Heart right ventricle (tissue), 16 donors: ENCODE measurements around the gene ALOX5AP. TPM values are rescaled to one million over a fixed set of nuclear protein-coding genes. Genes with fewer than 3 reads are reported as not detected.

Experiments used
- ATAC-seq, 8 donors: fragments of 200-7000 bp; cut with Tn5 transposase; one replicate each; pipeline ENCODE4 v1.9.1; 2020; ENCODE audit warnings: mild to moderate bottlenecking in 8 of 8, moderate library complexity in 8 of 8, moderate number of reproducible peaks in 1 of 8
- DNase-seq, 2 donors: peaks; one replicate each; pipeline ENCODE4 v3.0.0-alpha.2; 2020
- H3K27ac ChIP-seq, 10 donors: fragments of 200-600 bp; sonication (generic) in 2 of 10; one replicate each; pipeline versions ENCODE4 v1.5.0 to v1.8.0; 2020 to 2022; ENCODE audit warnings: mild to moderate bottlenecking in 3 of 10
- H3K27me3 ChIP-seq, 7 donors: fragments of 200-600 bp; one replicate each; pipeline ENCODE4 v1.8.0; 2021 to 2022; ENCODE audit warnings: mild to moderate bottlenecking in 2 of 7
- H3K36me3 ChIP-seq, 9 donors: fragments of 200-600 bp; sonication (generic) in 1 of 9; one replicate each; pipeline versions ENCODE4 v1.5.0 to v1.8.0; 2020 to 2022; ENCODE audit warnings: mild to moderate bottlenecking in 2 of 9
- H3K4me1 ChIP-seq, 9 donors: fragments of 200-600 bp; sonication (generic) in 1 of 9; one replicate each; pipeline versions ENCODE4 v1.5.0 to v1.8.0; 2020 to 2022; ENCODE audit warnings: mild to moderate bottlenecking in 4 of 9
- H3K4me3 ChIP-seq, 10 donors: fragments of 200-600 bp; sonication (generic) in 2 of 10; one replicate each; pipeline versions ENCODE4 v1.5.0 to v1.8.0; 2020 to 2022; ENCODE audit warnings: mild to moderate bottlenecking in 7 of 10, moderate library complexity in 2 of 10
- H3K9me3 ChIP-seq, 11 donors: fragments of 200-600 bp in 10 of 11; sonication (generic) in 2 of 11; one replicate each; pipeline versions ENCODE4 v1.5.0 to v1.8.0; 2013 to 2022; ENCODE audit warnings: mild to moderate bottlenecking in 2 of 11, control low read depth in 1 of 11, moderate library complexity in 1 of 11
- CTCF ChIP-seq, 9 donors: fragments of 200-600 bp; sonication (generic) in 2 of 9; IDR thresholded peaks; one replicate each; pipeline versions ENCODE4 v1.5.0 to v1.8.0; 2021 to 2022; ENCODE audit warnings: antibody characterized with exemption in 9 of 9, mild to moderate bottlenecking in 5 of 9, moderate library complexity in 1 of 9
- WGBS, 2 donors: extraction: QIAGEN DNeasy Blood & Tissue Kit; methylation state at CpG; one replicate each; pipeline ENCODE4 v1.1.7; 2013; ENCODE audit warnings: inconsistent platforms in 1 of 2; 5-methylcytosine and 5-hydroxymethylcytosine counted together
- intact Hi-C, 10 donors: fragments of 100-400 bp; cut with DNase I; formaldehyde crosslinking; loops; one replicate each; pipeline versions ENCODE4 v1.11.1 to v1.14.2; 2022
- long read RNA-seq, 3 donors: library from polyadenylated mRNA; unstranded; transcript quantifications; one replicate each; pipeline ENCODE4 v2.0.0, GENCODE V29; 2020 to 2021
- polyA plus RNA-seq, 2 donors: library from polyadenylated mRNA; stranded (reverse); fragments of 200-250 nt; gene quantifications; one replicate each; pipeline ENCODE4 v1.2.3, GENCODE V29; 2013
- total RNA-seq, 10 donors: library from RNA; stranded (reverse); fragmentation: NEBNext Ultra II Directional in 3 of 10; extraction: Animal tissue kit (Norgen Biotek cat#: 25700) in 3 of 10; gene quantifications; one replicate each; pipeline versions ENCODE4 v1.2.1 to v1.2.4, GENCODE V29; 2021 to 2023
- donor health status: Arrhythmogenic right ventricular cardiomyopathy.
- donor health status: ischemic (EF 13 %, LVEDD 7.1; RV severe dilation, severe dysfunction).
- donor health status: healthy with polysubstance abuse.
- donor health status: DM: no; HTN: yes; CAD: no.
- donor health status: DM: no; HTN: no; CAD: no.
- donor health status: ischemic (EF 25% LVEDD 6.9; RV normal size, moderate dysfunction).
- donor health status: ischemic (EF 25% LVEDD 5.7; RV mildly dilated, moderate dysfunction).
- donor health status: healthy.
- donor health status: DM: yes; HTN: yes; CAD: no.
- donor health status: Ischemic cardiomyopathy.
- donor health status: ischemic (EF 35%, LVEDD 5.7; RV mildly dilated, moderate dysfunction).
- donor health status: nonischemic (EF 11% LVEDD 7.7; RV severe dilation, severe dysfunction).
- donor health status: DM: yes; HTN: yes; CAD: no.
- donor health status: PGD.
- donor health status: ischemic (EF 29% LVEDD 5.4; RV normal size, mild dysfunction).
- donor health status: nonischemic (EF 23%, LVEDD 6.1; RV moderate dilation, normal function).

The ALOX5AP gene
- total RNA-seq (10 to 100 TPM in 2 of 10 donors, 1 to 10 TPM in 8; 1.0 to 19.5 (median 4.6) TPM), polyA plus RNA-seq (10 to 100 TPM in 1 of 2 donors, under 1 TPM in 1; 0.95 to 14.5 TPM)
- long read RNA-seq, donor 1, transcript ALOX5AP-201 (5 exons, 904 nt), result major isoform, 6 of 6 reads
- long read RNA-seq, donor 1, partial matches to known transcripts, result 0 of 6 reads
- long read RNA-seq, donor 1, other reads (novel, unspliced or antisense), result 0 of 6 reads
- long read RNA-seq, donor 2, partial matches to known transcripts, result 1 of 4 reads
- long read RNA-seq, donor 2, other reads (novel, unspliced or antisense), result 0 of 4 reads
- long read RNA-seq, donor 3, partial matches to known transcripts, result 0 of 1 reads
- long read RNA-seq, donor 3, other reads (novel, unspliced or antisense), result 0 of 1 reads

DNA sequence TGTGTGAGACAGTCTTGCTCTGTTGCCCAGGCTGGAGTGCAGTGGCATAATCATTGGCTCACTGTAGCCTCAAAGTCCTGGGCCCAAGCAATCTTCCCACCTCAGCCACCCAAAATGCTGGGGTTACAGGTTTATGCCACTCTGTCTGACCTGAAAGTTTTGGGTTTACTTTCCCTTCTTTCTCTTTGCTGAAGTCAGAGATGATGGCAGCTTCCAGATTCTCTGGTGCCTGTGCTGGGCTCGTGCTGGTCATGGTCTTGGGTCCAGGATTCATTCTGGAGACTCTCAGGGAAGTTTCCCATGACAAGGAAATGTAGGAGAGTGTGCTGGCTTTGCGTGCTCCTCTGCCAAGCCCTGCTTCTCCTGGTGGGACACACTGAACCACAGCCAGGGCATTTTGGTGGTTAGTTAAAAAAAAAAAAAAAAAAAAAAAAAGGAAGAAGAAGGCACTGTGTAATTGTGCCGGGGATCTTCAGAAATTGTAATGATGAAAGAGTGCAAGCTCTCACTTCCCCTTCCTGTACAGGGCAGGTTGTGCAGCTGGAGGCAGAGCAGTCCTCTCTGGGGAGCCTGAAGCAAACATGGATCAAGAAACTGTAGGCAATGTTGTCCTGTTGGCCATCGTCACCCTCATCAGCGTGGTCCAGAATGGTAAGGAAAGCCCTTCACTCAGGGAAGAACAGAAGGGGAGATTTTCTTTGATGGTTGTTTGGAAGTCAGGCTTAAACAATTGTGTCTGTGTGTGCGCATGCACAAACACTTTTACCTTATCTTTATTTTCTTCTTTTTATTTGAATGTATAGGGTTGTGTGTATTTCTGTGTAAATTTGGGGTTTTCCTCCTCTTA is at the start of gene ALOX5AP:
Gene ALOX5AP, plus strand, starts transcription at position 519 of the 847 bp plus-strand sequence. Its CDS starts 63 bp downstream, at position 582.
- H3K4me1 ChIP-seq, result peaks cover 0 to 56% (median 0%) of the 10 kb centered on the region in 9 donors
- no peaks in the 10 kb centered on the region for H3K9me3 ChIP-seq
- H3K4me3 ChIP-seq, result peak within 1 kb of the TSS in 6 of 10 donors; percentile 6 to 44 (median 22)
- DNase-seq (no peak), ATAC-seq (peak in 7 of 8 donors; percentile 55 to 85 (median 73))
- intact Hi-C loops, result loop anchor here in 1 of 10 donors (10.0 kb wide), 1 partner anchor 60 kb away; no protein-coding TSS in a partner anchor
- no peaks in the 10 kb centered on the region for H3K36me3 ChIP-seq
- no peak for TF ChIP-seq CTCF (IDR thresholded peaks at IDR 0.05)
- whole genome bisulfite sequencing, 2 donors, result 80 to 86% methylated on average over 6 of the region's 6 CpGs
- H3K27ac ChIP-seq, result peak within 1 kb of the TSS in 2 of 10 donors; percentile 40 to 87
- H3K27me3 ChIP-seq, result peaks cover 0 to 21% (median 0%) of the 10 kb centered on the region in 7 donors

GRCh38 chr13:30685987-30686386 is 49.4 kb upstream of the ALOX5AP start:
- DNase-seq (no peak), ATAC-seq (no peak)
- Histone ChIP-seq H3K27me3 (no peaks in the 10 kb centered on the region), H3K27ac (no peak overlapping the region), H3K9me3 (peaks cover 0 to 11% (median 0%) of the 10 kb centered on the region in 11 donors), H3K4me3 (no peak overlapping the region), H3K36me3 (no peaks in the 10 kb centered on the region), H3K4me1 (peaks cover 0 to 26% (median 3%) of the 10 kb centered on the region in 9 donors)
- WGBS, 2 donors, result 91 to 92% methylated on average over 2 of the region's 2 CpGs
- intact Hi-C loops, result loop anchor here in 1 of 10 donors (5.0 kb wide), 1 partner anchor 116 kb away; no protein-coding TSS in a partner anchor
- TF ChIP-seq CTCF (IDR thresholded peaks at IDR 0.05), result no peak

- no peak overlapping the region for H3K27ac ChIP-seq
- TF ChIP-seq CTCF (IDR thresholded peaks at IDR 0.05), result no peak
- no peak overlapping the region for H3K4me3 ChIP-seq
- peaks cover 0 to 21% (median 4%) of the 10 kb centered on the region in 9 donors for H3K4me1 ChIP-seq
- no peaks in the 10 kb centered on the region for H3K36me3 ChIP-seq
- WGBS, 2 donors, result 83 to 89% methylated on average over 3 of the region's 3 CpGs
- H3K9me3 ChIP-seq, result peaks cover 0 to 11% (median 0%) of the 10 kb centered on the region in 11 donors
- DNase-seq (no peak), ATAC-seq (no peak)
- no peaks in the 10 kb centered on the region for H3K27me3 ChIP-seq
- intact Hi-C loops, result loop anchor here in 1 of 10 donors (5.0 kb wide), 1 partner anchor 115 kb away; no protein-coding TSS in a partner anchor
These were observed 47.7 kb upstream of the ALOX5AP start for GRCh38 chr13:30687601-30688000.

- 92 to 94% methylated on average over 14 of the region's 14 CpGs for WGBS, 2 donors
- intact Hi-C loops, result loop anchor here in 1 of 10 donors (5.0 kb wide), 1 partner anchor 113 kb away; no protein-coding TSS in a partner anchor
- peaks cover 0 to 20% (median 4%) of the 10 kb centered on the region in 9 donors for H3K4me1 ChIP-seq
- peak overlapping the region in 5 of 10 donors; percentile 21 to 55 (median 46) for H3K4me3 ChIP-seq
- DNase-seq, result no peak
- TF ChIP-seq CTCF (IDR thresholded peaks at IDR 0.05), result no peak
- no peaks in the 10 kb centered on the region for H3K27me3 ChIP-seq
- peaks cover 0 to 11% (median 0%) of the 10 kb centered on the region in 11 donors for H3K9me3 ChIP-seq
- peak in 2 of 8 donors; percentile 27 to 31 for ATAC-seq
- H3K27ac ChIP-seq, result peak overlapping the region in 9 of 10 donors; percentile 38 to 84 (median 59)
- no peaks in the 10 kb centered on the region for H3K36me3 ChIP-seq
These were observed 45.6 kb upstream of the ALOX5AP start for GRCh38 chr13:30689752-30690151.
